CD14-positive monocyte (primary cell): ENCODE measurements around the gene DOCK4. TPM values are rescaled to one million over a fixed set of nuclear protein-coding genes. Genes with fewer than 3 reads are reported as not detected.
A peak's percentile ranks its signal among the peaks of the same experiment; 100 is the strongest.

Experiments used
- DNase-seq, 3 donors: peaks; one replicate each; pipeline ENCODE4 v3.0.0-alpha.2; 2011 to 2022
- H2AFZ ChIP-seq: 2 replicates; pipeline ENCODE4 v1.6.0; 2012; ENCODE audit warnings: mild to moderate bottlenecking, low read depth, low read length, inconsistent platforms; ENCODE audit not compliant: insufficient read depth, poor library complexity, severe bottlenecking
- H3K27ac ChIP-seq, 2 donors: 1 replicate in 1 of 2; 2 replicates in 1 of 2; pipeline ENCODE4 v1.5.1; 2012 to 2013; ENCODE audit warnings: low read length in 2 of 2, control low read depth in 1 of 2, inconsistent platforms in 1 of 2, low read depth in 1 of 2, mild to moderate bottlenecking in 1 of 2
- H3K27me3 ChIP-seq, 2 donors: one replicate each; pipeline versions ENCODE4 v1.6.0 to v1.6.1; 2011 to 2013; ENCODE audit warnings: low read length in 2 of 2; ENCODE audit not compliant: control insufficient read depth in 2 of 2, insufficient read depth in 2 of 2
- H3K36me3 ChIP-seq, 2 donors: replicated peaks in 1 of 2; 1 replicate in 1 of 2; 2 replicates in 1 of 2; pipeline versions ENCODE4 v1.5.1 to v1.6.1; 2012 to 2013; ENCODE audit warnings: low read length in 2 of 2, control low read depth in 1 of 2, inconsistent platforms in 1 of 2, mild to moderate bottlenecking in 1 of 2; ENCODE audit not compliant: insufficient read depth in 2 of 2, control insufficient read depth in 1 of 2
- H3K4me1 ChIP-seq, 2 donors: 1 replicate in 1 of 2; 2 replicates in 1 of 2; pipeline versions ENCODE4 v1.5.1 to v1.6.1; 2012 to 2013; ENCODE audit warnings: low read length in 2 of 2, control low read depth in 1 of 2, inconsistent platforms in 1 of 2, mild to moderate bottlenecking in 1 of 2, moderate library complexity in 1 of 2; ENCODE audit not compliant: insufficient read depth in 2 of 2, control insufficient read depth in 1 of 2
- H3K4me2 ChIP-seq: replicated peaks from 2 replicates; pipeline ENCODE3; 2012; ENCODE audit warnings: low read length, moderate library complexity, mild to moderate bottlenecking; ENCODE audit not compliant: poor library complexity, severe bottlenecking; ENCODE audit errors: extremely low read depth
- H3K4me3 ChIP-seq, 3 experiments: fragments of 200-600 bp in 1 of 3; sonication (generic) in 1 of 3; replicated peaks in 1 of 3; 1 replicate in 2 of 3; 2 replicates in 1 of 3; pipeline ENCODE4 v1.5.1; 2011 to 2013; ENCODE audit warnings: low read length in 3 of 3, mild to moderate bottlenecking in 3 of 3, control low read depth in 2 of 3, low read depth in 2 of 3, inconsistent platforms in 1 of 3, moderate library complexity in 1 of 3
- H3K79me2 ChIP-seq: 2 replicates; pipeline ENCODE4 v1.6.0; 2012; ENCODE audit warnings: mild to moderate bottlenecking, control low read depth, inconsistent platforms, low read length, moderate library complexity; ENCODE audit not compliant: insufficient read depth
- H3K9ac ChIP-seq: 2 replicates; pipeline ENCODE4 v1.6.0; 2017; ENCODE audit warnings: low read length, mild to moderate bottlenecking; ENCODE audit not compliant: insufficient read depth, poor library complexity, severe bottlenecking
- H3K9me3 ChIP-seq, 2 donors: replicated peaks in 1 of 2; 1 replicate in 1 of 2; 2 replicates in 1 of 2; pipeline versions ENCODE4 v1.5.1 to v1.6.1; 2012 to 2013; ENCODE audit warnings: low read length in 2 of 2, control low read depth in 1 of 2; ENCODE audit not compliant: control insufficient read depth in 1 of 2, insufficient read depth in 1 of 2
- H4K20me1 ChIP-seq: 2 replicates; pipeline ENCODE4 v1.6.0; 2012; ENCODE audit warnings: mild to moderate bottlenecking, low read length, control low read depth, moderate library complexity; ENCODE audit not compliant: insufficient read depth
- H3K27ac Mint-ChIP-seq, 7 donors: one replicate each; pipeline ENCODE4 v1.8.0; 2020; ENCODE audit warnings: mild to moderate bottlenecking in 7 of 7, mixed read lengths in 7 of 7, moderate library complexity in 6 of 7, inconsistent platforms in 2 of 7
- H3K27me3 Mint-ChIP-seq, 3 donors: one replicate each; pipeline ENCODE4 v1.8.0; 2021 to 2022; ENCODE audit warnings: low read depth in 3 of 3, mild to moderate bottlenecking in 3 of 3, mixed read lengths in 3 of 3, moderate library complexity in 3 of 3, inconsistent platforms in 1 of 3
- H3K36me3 Mint-ChIP-seq, 2 donors: one replicate each; pipeline ENCODE4 v1.8.0; 2020; ENCODE audit warnings: mixed read lengths in 2 of 2, inconsistent platforms in 1 of 2, mild to moderate bottlenecking in 1 of 2
- H3K4me1 Mint-ChIP-seq: one replicate; pipeline ENCODE4 v1.8.0; 2020; ENCODE audit warnings: mild to moderate bottlenecking, mixed read lengths
- H3K4me3 Mint-ChIP-seq, 2 donors: one replicate each; pipeline ENCODE4 v1.8.0; 2020; ENCODE audit warnings: mild to moderate bottlenecking in 2 of 2, mixed read lengths in 2 of 2, moderate library complexity in 1 of 2
- H3K9me3 Mint-ChIP-seq, 7 donors: one replicate each; pipeline ENCODE4 v1.8.0; 2020 to 2022; ENCODE audit warnings: mixed read lengths in 7 of 7, mild to moderate bottlenecking in 6 of 7, moderate library complexity in 6 of 7, inconsistent platforms in 2 of 7
- CTCF ChIP-seq: fragments of 200-600 bp; IDR thresholded peaks from one replicate; pipeline ENCODE4 v1.8.0; 2022; ENCODE audit warnings: antibody characterized with exemption, mild to moderate bottlenecking
- WGBS: methylation state at CpG from one replicate; pipeline ENCODE4 v1.1.5; 2013; ENCODE audit warnings: missing lambda C conversion rate; ENCODE audit not compliant: insufficient coverage; 5-methylcytosine and 5-hydroxymethylcytosine counted together
- intact Hi-C, 2 donors: fragments of 100-400 bp; cut with micrococcal nuclease; formaldehyde crosslinking; loops; one replicate each; pipeline versions ENCODE4 v1.15.0 to v1.15.1; 2023
- polyA plus RNA-seq, 3 donors: library from polyadenylated mRNA; depleted of rRNA in 1 of 3; unstranded in 2 of 3; stranded (reverse) in 1 of 3; fragments of 300-500 nt in 2 of 3; fragments of >200 nt in 1 of 3; fragmentation: Illumina TruSeq in 2 of 3; gene quantifications; 1 replicate in 2 of 3; 2 replicates in 1 of 3; pipeline ENCODE4 v1.2.3, GENCODE V29; 2012 to 2021

DOCK4 gene
- polyA plus RNA-seq, 3 donors = 1.3 to 5.0 (median 2.7) TPM

DNA sequence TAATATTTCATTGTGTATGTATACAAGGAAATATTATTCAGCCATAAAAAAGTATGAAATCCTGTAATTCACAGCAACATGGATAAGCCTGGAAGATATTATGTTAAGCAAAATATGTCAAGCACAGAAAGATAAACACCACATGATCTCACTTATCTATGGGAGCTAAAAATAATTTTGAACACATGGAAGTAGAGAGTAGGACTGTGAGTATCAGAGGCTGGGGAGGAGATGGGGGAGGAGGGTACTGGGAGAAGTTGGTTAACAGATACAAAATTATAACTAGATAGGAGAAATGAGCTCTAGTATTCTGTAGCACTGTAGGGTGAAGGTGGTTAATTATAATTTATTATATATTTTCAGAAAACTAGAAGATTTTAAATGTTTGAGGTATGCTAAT, 132.7 kb downstream of the DOCK4 start:
- H3K9ac ChIP-seq = no peak overlapping the region
- DNase-seq = no peak
- peaks cover 2 to 3% (median 3%) of the 10 kb centered on the region in 3 donors for H3K27me3 Mint-ChIP-seq
- no peaks in the 10 kb centered on the region for H3K4me1 ChIP-seq
- H4K20me1 ChIP-seq = no peaks in the 10 kb centered on the region
- no peak overlapping the region for H3K27ac Mint-ChIP-seq
- H3K36me3 Mint-ChIP-seq = no peaks in the 10 kb centered on the region
- no peaks in the 10 kb centered on the region for H3K79me2 ChIP-seq
- peaks cover 3 to 9% (median 5%) of the 10 kb centered on the region in 7 donors for H3K9me3 Mint-ChIP-seq
- no peak overlapping the region for H2AFZ ChIP-seq
- H3K4me3 ChIP-seq = no peak overlapping the region
- no peak for TF ChIP-seq CTCF
- H3K36me3 ChIP-seq = no peaks in the 10 kb centered on the region
- H3K9me3 ChIP-seq = peaks cover 0 to 4% of the 10 kb centered on the region in 2 donors
- no peak overlapping the region for H3K27ac ChIP-seq
- no peaks in the 10 kb centered on the region for H3K27me3 ChIP-seq
- H3K4me1 Mint-ChIP-seq = peaks cover 3% of the 10 kb centered on the region
- intact Hi-C loops = no loop called here
- no peak overlapping the region for H3K4me3 Mint-ChIP-seq
- H3K4me2 ChIP-seq = no peak overlapping the region

- no peak overlapping the region for H3K4me2 ChIP-seq
- H3K4me3 ChIP-seq = no peak overlapping the region
- WGBS = 83% methylated on average over 2 of the region's 4 CpGs
Observed at GRCh38 chr7:112072541-112073245, 133.5 kb downstream of the DOCK4 start.

More at GRCh38 chr7:112072541-112073245, 133.5 kb downstream of the DOCK4 start:
- intact Hi-C loops = no loop called here
- H3K36me3 Mint-ChIP-seq = no peaks in the 10 kb centered on the region
- Histone ChIP-seq H4K20me1 (no peaks in the 10 kb centered on the region), H3K36me3 (no peaks in the 10 kb centered on the region), H3K4me1 (no peaks in the 10 kb centered on the region), H3K9ac (no peak overlapping the region), H3K27me3 (no peaks in the 10 kb centered on the region), H3K27ac (no peak overlapping the region), H3K9me3 (peaks cover 0 to 4% of the 10 kb centered on the region in 2 donors), H3K79me2 (no peaks in the 10 kb centered on the region), H2AFZ (no peak overlapping the region)
- no peak overlapping the region for H3K4me3 Mint-ChIP-seq
- H3K27ac Mint-ChIP-seq = peak overlapping the region in 1 of 7 donors; percentile 23
- TF ChIP-seq CTCF = no peak
- no peak for DNase-seq
- peaks cover 2 to 3% (median 3%) of the 10 kb centered on the region in 3 donors for H3K27me3 Mint-ChIP-seq
- peaks cover 3% of the 10 kb centered on the region for H3K4me1 Mint-ChIP-seq
- H3K9me3 Mint-ChIP-seq = peaks cover 3 to 9% (median 5%) of the 10 kb centered on the region in 7 donors
